ENCODE measurements around the gene CRELD1. TPM values are rescaled to one million over a fixed set of nuclear protein-coding genes. Genes with fewer than 3 reads are reported as not detected.
A peak's percentile ranks its signal among the peaks of the same experiment; 100 is the strongest.

The CRELD1 gene
- total and polyA plus RNA-seq, 9 of the 15 experiments (the other 6 are each of a cell fraction or from before 2014, with no cell fraction given) = 3.3 to 25.8 (median 16.5) TPM

DNA sequence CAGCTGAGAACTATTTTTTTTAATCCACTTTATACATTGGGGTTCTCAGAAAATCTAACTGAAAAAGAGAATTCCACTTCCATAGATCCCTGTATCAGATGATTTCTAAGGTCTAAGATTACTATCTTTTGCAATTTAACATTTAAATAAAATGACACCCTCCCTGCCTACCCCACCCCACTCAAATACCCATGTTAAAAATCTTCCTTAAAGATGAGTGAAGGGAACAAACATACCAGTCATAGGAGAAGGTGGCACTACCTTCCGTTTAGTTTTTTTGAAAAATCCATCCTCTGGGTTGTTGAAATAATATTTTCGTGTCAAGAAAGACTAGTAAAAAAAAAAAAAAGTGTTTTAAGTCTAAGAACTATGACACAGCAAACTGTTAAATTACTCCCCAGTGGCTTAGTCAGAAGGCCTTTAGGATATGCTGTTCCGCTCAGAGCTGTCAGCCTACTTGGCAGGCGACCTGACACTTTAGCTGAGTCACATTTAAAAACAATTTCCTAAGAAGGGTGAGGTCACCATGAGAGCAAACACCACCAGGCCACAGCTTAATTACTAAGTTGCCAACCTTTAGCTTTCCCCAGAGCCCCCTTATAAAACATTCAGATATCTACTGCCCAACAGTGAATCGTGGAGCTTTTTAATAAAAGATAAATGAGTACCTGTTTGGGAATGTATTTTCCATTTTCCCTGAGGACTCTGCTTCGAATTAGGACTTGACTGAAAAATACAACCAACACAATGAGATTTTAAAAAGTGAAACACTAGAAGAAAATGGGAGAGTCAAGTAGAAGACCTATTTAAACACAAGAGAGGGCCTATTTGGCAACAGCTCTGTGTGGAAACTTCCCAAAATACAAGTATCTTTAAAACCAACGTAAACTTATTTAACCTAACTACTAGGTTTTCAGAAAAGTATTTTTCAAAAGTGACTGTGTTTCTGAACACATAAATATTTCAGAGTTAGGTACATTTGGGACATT is 43.4 kb downstream of the CRELD1 start (continued):
- TF ChIP-seq, protein P1, sequence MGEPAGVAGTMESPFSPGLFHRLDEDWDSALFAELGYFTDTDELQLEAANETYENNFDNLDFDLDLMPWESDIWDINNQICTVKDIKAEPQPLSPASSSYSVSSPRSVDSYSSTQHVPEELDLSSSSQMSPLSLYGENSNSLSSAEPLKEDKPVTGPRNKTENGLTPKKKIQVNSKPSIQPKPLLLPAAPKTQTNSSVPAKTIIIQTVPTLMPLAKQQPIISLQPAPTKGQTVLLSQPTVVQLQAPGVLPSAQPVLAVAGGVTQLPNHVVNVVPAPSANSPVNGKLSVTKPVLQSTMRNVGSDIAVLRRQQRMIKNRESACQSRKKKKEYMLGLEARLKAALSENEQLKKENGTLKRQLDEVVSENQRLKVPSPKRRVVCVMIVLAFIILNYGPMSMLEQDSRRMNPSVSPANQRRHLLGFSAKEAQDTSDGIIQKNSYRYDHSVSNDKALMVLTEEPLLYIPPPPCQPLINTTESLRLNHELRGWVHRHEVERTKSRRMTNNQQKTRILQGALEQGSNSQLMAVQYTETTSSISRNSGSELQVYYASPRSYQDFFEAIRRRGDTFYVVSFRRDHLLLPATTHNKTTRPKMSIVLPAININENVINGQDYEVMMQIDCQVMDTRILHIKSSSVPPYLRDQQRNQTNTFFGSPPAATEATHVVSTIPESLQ (CRISPR knock-in tag; IDR thresholded peaks at IDR 0.05) = no peak
- TF ChIP-seq HNRNPL (IDR thresholded peaks at IDR 0.05; ENCODE audit: low read depth, low read length) (no peak), FUS (optimal IDR thresholded peaks at IDR 0.05; ENCODE audit: low read depth, low read length) (peak; percentile 35), ZNF57 (CRISPR knock-in tag; IDR thresholded peaks at IDR 0.05) (0 out of 2 replicates have a peak, but pooled peaks have one; percentile 56), ZSCAN29 (IDR thresholded peaks at IDR 0.05) (no peak), MEF2A (IDR thresholded peaks at IDR 0.05; ENCODE audit: control insufficient read depth, low read depth, low read length) (peak; percentile 48; the same call in 1 of the 2 replicates), RUNX1 (IDR thresholded peaks at IDR 0.05; ENCODE audit: low read depth) (no peak), ZNF24 (IDR thresholded peaks at IDR 0.05) (no peak), ZNF584 (CRISPR knock-in tag; IDR thresholded peaks at IDR 0.05; ENCODE audit: low read depth) (peak; percentile 45), ESRRB (CRISPR knock-in tag; IDR thresholded peaks at IDR 0.05; ENCODE audit: borderline replicate concordance) (no peak), ZNF12 (CRISPR knock-in tag; IDR thresholded peaks at IDR 0.05) (no peak), NUFIP1 (IDR thresholded peaks at IDR 0.05; ENCODE audit: partially characterized antibody) (peak; percentile 61)
- TF ChIP-seq, protein P2, sequence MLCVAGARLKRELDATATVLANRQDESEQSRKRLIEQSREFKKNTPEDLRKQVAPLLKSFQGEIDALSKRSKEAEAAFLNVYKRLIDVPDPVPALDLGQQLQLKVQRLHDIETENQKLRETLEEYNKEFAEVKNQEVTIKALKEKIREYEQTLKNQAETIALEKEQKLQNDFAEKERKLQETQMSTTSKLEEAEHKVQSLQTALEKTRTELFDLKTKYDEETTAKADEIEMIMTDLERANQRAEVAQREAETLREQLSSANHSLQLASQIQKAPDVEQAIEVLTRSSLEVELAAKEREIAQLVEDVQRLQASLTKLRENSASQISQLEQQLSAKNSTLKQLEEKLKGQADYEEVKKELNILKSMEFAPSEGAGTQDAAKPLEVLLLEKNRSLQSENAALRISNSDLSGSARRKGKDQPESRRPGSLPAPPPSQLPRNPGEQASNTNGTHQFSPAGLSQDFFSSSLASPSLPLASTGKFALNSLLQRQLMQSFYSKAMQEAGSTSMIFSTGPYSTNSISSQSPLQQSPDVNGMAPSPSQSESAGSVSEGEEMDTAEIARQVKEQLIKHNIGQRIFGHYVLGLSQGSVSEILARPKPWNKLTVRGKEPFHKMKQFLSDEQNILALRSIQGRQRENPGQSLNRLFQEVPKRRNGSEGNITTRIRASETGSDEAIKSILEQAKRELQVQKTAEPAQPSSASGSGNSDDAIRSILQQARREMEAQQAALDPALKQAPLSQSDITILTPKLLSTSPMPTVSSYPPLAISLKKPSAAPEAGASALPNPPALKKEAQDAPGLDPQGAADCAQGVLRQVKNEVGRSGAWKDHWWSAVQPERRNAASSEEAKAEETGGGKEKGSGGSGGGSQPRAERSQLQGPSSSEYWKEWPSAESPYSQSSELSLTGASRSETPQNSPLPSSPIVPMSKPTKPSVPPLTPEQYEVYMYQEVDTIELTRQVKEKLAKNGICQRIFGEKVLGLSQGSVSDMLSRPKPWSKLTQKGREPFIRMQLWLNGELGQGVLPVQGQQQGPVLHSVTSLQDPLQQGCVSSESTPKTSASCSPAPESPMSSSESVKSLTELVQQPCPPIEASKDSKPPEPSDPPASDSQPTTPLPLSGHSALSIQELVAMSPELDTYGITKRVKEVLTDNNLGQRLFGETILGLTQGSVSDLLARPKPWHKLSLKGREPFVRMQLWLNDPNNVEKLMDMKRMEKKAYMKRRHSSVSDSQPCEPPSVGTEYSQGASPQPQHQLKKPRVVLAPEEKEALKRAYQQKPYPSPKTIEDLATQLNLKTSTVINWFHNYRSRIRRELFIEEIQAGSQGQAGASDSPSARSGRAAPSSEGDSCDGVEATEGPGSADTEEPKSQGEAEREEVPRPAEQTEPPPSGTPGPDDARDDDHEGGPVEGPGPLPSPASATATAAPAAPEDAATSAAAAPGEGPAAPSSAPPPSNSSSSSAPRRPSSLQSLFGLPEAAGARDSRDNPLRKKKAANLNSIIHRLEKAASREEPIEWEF (CRISPR knock-in tag; IDR thresholded peaks at IDR 0.05) = no peak; the same call in 1 of the 2 replicates
- TF ChIP-seq, protein P3, sequence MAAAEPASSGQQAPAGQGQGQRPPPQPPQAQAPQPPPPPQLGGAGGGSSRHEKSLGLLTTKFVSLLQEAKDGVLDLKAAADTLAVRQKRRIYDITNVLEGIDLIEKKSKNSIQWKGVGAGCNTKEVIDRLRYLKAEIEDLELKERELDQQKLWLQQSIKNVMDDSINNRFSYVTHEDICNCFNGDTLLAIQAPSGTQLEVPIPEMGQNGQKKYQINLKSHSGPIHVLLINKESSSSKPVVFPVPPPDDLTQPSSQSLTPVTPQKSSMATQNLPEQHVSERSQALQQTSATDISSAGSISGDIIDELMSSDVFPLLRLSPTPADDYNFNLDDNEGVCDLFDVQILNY (CRISPR knock-in tag; IDR thresholded peaks at IDR 0.05) = no peak
- TF ChIP-seq, protein P4, sequence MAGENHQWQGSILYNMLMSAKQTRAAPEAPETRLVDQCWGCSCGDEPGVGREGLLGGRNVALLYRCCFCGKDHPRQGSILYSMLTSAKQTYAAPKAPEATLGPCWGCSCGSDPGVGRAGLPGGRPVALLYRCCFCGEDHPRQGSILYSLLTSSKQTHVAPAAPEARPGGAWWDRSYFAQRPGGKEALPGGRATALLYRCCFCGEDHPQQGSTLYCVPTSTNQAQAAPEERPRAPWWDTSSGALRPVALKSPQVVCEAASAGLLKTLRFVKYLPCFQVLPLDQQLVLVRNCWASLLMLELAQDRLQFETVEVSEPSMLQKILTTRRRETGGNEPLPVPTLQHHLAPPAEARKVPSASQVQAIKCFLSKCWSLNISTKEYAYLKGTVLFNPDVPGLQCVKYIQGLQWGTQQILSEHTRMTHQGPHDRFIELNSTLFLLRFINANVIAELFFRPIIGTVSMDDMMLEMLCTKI (IDR thresholded peaks at IDR 0.05; ENCODE audit: partially characterized antibody) = no peak
- TF ChIP-seq, protein P5, sequence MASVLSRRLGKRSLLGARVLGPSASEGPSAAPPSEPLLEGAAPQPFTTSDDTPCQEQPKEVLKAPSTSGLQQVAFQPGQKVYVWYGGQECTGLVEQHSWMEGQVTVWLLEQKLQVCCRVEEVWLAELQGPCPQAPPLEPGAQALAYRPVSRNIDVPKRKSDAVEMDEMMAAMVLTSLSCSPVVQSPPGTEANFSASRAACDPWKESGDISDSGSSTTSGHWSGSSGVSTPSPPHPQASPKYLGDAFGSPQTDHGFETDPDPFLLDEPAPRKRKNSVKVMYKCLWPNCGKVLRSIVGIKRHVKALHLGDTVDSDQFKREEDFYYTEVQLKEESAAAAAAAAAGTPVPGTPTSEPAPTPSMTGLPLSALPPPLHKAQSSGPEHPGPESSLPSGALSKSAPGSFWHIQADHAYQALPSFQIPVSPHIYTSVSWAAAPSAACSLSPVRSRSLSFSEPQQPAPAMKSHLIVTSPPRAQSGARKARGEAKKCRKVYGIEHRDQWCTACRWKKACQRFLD (CRISPR knock-in tag; IDR thresholded peaks at IDR 0.05) = peak; percentile 94
